GM06990 (cell line): ENCODE measurements around the gene FAM234A.
A peak's percentile ranks its signal among the peaks of the same experiment; 100 is the strongest.
"Not testable (repeated sequence)": the region's sequence is repeated elsewhere in the genome, so short reads cannot be mapped to it uniquely, and the experiment has no call there.

Experiments used
- DNase-seq: peaks from one replicate; pipeline ENCODE4 v3.0.0-alpha.2; 2011; ENCODE audit not compliant: insufficient read length; ENCODE audit errors: extremely low read depth
- H3K27me3 ChIP-seq: replicated peaks from 2 replicates; pipeline ENCODE4 v1.6.0; 2011; ENCODE audit warnings: low read length; ENCODE audit not compliant: control insufficient read depth, insufficient read depth
- H3K36me3 ChIP-seq: 2 replicates; pipeline ENCODE4 v1.5.1; 2011; ENCODE audit warnings: low read length; ENCODE audit not compliant: control insufficient read depth, insufficient read depth
- H3K4me3 ChIP-seq: replicated peaks from 2 replicates; pipeline ENCODE4 v1.5.1; 2011; ENCODE audit warnings: low read depth, mild to moderate bottlenecking, control low read depth, low read length
- TF ChIP-seq, protein P1 (sequence below): IDR thresholded peaks from 2 replicates; pipeline ENCODE4 v1.5.1; 2011; ENCODE audit warnings: low read length, control low read depth, mild to moderate bottlenecking, inconsistent platforms; ENCODE audit not compliant: insufficient read depth, poor library complexity, severe bottlenecking

The FAM234A gene

DNA sequence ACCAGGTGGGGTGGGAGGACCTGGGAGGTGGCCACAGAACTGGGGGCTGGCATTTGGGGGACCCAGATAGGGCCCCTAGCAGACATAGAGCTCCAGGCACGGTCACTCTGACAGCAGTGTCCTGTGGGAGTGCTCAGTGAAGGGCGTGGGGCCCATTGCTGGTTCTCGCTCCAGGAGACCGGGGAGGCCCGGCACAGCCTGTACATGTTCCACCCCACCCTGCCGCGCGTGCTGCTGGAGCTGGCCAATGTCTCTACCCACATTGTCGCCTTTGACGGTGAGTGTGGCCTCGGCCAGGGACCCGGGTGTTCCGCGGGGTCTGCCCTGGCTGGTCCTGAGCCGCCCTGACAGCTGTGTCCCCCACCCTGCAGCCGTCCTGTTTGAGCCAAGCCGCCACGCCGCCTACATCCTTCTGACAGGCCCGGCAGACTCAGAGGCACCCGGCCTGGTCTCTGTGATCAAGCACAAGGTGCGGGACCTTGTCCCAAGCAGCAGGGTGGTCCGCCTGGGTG, 29.9 kb downstream of the FAM234A start:
- no peaks in the 10 kb centered on the region for H3K27me3 ChIP-seq
- no peak overlapping the region for H3K4me3 ChIP-seq
- DNase-seq = no peak
- TF ChIP-seq, protein P1, sequence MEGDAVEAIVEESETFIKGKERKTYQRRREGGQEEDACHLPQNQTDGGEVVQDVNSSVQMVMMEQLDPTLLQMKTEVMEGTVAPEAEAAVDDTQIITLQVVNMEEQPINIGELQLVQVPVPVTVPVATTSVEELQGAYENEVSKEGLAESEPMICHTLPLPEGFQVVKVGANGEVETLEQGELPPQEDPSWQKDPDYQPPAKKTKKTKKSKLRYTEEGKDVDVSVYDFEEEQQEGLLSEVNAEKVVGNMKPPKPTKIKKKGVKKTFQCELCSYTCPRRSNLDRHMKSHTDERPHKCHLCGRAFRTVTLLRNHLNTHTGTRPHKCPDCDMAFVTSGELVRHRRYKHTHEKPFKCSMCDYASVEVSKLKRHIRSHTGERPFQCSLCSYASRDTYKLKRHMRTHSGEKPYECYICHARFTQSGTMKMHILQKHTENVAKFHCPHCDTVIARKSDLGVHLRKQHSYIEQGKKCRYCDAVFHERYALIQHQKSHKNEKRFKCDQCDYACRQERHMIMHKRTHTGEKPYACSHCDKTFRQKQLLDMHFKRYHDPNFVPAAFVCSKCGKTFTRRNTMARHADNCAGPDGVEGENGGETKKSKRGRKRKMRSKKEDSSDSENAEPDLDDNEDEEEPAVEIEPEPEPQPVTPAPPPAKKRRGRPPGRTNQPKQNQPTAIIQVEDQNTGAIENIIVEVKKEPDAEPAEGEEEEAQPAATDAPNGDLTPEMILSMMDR = no peak
- H3K36me3 ChIP-seq = peaks cover 13% of the 10 kb centered on the region

DNA sequence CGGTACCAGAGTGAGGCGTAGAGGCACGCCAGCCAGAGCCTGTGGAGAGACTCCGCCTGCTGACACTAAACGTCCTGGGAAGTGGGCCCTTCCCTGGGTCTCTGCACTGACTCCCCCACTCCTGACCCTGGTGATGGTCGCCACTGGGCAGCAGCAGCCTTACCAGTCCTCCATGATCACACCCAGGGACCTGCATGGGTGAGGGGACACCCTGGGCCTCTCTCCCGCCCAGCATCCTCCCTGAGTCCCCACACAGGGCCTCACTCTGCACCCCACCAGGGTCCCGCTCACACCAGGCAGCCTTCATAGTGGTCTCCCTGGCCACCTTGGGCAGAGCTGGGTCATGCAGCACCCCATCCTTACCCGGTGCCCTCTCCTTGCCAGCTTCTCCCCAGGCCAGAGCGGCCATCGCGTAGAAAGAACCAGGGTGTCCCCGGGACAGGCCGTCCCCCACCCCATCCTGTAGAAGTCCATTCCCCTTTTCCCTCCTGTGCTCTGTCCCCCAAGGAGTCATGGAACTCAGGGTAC, 30.4 kb downstream of the FAM234A start:
- H3K36me3 ChIP-seq = peaks cover 10% of the 10 kb centered on the region
- TF ChIP-seq, protein P1 = no peak
- DNase-seq = peak; percentile 6

DNA sequence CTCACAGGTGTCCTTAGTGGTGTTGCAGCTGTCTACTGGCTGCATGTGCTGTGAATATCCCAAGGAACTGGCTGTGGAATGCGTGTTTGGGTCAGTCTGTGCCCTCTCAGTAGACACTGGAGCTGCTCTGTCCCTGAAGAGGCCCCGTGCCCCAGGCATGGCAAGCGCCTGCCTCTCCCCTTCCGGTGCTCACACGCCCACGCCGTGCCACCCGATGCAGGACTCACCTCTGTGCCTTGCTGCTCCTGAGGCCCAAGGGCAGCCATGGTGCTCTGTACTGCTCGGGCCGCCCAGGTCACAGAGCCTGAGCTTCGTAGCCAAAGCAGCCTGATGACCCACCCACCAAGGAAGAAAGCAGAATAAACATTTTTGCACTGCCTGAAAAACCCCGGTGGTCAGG, 31.1 kb downstream of the FAM234A start:
- Histone ChIP-seq H3K27me3 (no peaks in the 10 kb centered on the region), H3K4me3 (no peak overlapping the region), H3K36me3 (peaks cover 10% of the 10 kb centered on the region)
- DNase-seq = peak; percentile 5
- TF ChIP-seq, protein P1 = no peak

More for the DNA sequence above, 30.4 kb downstream of the FAM234A start:
- Histone ChIP-seq H3K4me3 (no peak overlapping the region), H3K27me3 (no peaks in the 10 kb centered on the region)

DNA sequence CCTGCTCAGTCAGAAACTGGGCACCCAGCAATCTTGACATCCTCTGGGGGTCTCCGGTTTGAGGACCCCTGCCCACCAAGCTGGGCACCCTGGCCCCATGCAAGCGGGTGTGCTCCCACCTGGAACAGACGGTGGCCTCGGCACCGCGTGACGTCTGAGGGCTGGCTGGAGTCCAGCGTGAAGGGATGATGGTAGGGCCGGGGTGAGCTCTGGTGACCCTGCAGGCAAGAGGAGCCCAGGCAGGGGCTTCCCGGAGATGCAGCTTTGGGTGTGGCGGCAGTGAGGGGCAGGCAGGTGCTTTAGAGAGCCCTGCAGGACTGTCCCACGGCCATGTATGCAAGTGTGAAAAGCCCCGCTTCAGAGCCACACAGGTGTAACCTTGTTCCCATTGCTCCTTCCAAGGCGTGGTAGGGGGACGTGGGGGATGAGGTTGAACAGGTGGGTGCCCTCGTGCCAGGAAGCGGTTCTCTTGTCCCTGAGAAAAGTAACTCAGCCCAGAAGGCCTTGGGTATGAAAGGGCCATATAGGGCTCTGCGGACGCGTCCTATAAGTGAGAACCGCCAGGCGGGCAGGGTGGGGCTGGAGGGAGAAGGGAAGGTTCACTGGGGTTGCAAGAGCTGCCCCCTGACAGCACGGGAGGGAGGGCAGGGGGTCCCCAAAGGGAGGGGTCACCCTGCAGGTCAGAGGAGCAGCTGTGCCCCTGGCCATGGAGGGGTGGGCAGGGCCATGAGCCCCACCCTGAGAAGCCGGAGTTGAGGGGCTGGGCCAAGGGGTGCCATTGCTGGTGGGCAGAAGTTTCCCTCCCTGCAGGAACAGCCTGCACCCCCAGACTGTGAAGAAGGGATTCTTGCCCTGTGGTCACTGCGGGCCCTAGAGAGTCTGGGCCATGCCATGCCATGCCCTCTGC, 31.9 kb downstream of the FAM234A start:
- no peak overlapping the region for H3K4me3 ChIP-seq
- DNase-seq = peak; percentile 6
- TF ChIP-seq, protein P1 = no peak
- no peaks in the 10 kb centered on the region for H3K27me3 ChIP-seq
- H3K36me3 ChIP-seq = peaks cover 10% of the 10 kb centered on the region

DNA sequence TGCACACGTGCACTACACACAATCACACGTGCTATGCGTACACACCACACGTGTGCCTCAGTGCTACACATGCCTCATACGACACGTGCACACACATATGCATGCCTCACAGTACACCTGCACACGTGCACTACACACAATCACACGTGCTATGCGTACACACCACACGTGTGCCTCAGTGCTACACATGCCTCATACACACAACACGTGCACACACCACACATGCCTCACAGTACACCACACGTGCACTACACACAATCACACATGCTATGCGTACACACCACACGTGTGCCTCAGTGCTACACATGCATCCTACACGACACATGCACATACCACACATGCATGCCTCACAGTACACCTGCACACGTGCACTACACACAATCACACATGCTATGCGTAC, 32.9 kb downstream of the FAM234A start:
- DNase-seq, H3K36me3 ChIP-seq: not testable (repeated sequence)

DNA sequence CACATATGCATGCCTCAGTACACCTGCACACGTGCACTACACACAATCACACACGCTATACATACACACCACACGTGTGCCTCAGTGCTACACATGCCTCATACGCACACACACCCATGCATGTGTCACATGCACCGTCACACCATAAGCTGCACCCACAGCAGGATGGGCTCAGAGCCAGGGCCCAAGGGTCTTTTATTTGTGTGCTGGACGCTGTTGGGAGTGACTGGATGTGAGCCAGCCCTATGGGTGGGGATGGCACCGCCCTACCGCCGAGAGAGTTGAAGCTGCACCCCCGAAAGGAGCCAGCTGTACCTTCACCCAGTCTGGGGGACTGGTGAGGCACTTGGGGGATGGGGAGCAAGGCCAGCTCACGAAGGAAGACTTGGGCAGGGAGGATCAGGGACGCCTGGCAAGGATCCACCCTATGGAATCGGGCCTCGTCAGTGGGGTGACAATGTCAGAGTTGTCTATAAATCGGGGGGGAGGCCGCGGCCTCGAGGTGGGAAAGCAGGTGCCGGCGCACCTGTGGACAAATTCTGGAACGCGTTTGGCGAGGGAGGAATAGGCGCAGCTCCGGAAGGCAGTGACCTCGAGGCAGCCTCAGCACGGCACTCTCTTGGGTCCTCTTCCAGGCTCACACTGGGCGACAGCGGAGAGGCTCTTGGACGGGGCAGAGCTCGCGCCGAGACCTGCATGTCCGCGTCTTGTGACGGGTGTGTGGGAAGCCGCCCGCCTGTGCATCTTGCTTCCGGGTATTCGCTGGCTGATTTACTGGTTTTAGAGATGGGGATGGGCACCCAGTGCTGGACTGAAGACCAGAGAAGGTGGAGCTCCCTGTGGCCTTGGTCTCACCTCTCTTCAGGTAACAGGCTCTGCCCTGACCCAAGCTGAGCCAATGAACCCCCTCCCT, 33.8 kb downstream of the FAM234A start:
- Histone ChIP-seq H3K4me3 (no peak overlapping the region), H3K27me3 (no peaks in the 10 kb centered on the region; the same call in 1 of the 2 replicates), H3K36me3 (peaks cover 6% of the 10 kb centered on the region)
- DNase-seq = peak; percentile 5
- TF ChIP-seq, protein P1 = no peak

More for the DNA sequence above, 32.9 kb downstream of the FAM234A start:
- not testable (repeated sequence) for H3K4me3 ChIP-seq, H3K27me3 ChIP-seq
